CD4-positive, alpha-beta T cell treated with Interleukin-15 for 1 hour (primary cell): ENCODE measurements around the gene SLC5A11.
"Not testable (repeated sequence)": the region's sequence is repeated elsewhere in the genome, so short reads cannot be mapped to it uniquely, and the experiment has no call there.

Source experiments
- DNase-seq: peaks from one replicate; pipeline ENCODE4 v3.0.0-alpha.2; 2020

Gene SLC5A11

DNA sequence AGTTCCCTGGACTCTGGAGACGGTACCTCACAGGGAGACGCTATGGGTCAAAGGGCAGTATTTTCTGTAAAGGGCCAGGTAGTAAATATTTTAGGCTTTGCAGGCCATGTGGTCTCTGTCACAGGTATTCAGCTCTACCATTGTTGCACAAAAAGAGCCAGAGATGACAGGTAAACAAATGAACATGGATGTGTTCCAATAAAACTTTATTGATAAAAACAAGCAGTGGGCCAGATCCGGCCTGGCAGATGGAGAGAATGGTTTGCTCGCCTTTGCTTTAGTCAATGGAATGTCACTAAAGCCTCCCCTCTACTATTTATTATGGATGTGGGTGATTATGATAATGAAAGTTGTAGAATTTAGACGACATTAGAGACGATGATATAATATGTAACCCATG lies 8.9 kb upstream of the SLC5A11 start:
- no peak for DNase-seq

DNA sequence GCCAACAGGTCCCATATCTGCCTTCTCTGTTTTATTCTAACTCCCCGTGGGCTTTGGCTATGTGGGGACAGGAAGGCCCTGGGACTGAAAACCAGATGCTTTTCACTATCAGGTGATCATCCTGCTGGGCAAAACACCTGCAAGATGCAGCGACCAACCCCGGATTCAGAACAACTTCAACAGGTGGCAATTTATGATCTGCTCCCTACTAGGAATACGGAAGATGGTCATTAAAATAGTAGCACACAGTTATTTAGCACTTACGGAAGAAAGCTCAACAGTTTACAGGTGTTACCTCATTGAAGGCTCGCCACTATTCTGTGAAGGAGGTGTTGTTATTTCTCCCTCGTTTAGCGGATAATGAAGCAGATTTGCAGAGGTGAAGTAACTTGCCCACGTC lies 7.8 kb upstream of the SLC5A11 start:
- no peak for DNase-seq

DNA sequence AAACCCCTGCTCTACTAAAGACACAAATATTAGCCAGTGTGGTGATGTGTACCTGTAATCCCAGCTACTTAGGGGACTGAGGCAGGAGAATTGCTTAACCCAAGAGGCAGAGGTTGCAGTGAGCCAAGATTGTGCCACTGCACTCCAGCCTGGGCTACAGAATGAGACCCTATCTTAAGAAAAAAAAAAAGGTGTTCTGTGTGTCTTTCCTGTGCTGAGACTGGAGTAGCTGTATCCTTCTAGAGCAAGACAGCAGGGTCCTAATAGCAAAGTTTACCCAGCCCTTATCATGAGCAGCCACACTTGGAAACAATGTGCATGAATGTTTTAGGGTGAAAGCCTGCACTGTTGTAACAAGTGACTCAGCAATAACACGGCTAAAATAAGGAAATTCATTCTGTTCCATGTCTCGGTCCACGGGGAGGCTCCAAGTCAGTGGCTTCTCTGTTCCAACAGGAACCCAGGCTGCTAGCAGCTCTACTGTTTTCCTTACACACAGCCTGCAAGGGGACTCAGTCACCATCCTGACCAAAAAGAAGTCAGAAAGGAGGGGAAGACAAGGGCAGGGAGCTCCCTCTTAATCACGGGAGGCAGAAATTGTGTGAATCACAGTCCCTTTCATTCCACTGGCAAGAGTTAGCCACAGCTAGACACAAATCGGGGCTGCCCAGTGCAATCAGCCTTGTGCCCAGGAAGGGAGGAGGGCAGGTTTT lies 7.1 kb upstream of the SLC5A11 start:
- no peak for DNase-seq

DNA sequence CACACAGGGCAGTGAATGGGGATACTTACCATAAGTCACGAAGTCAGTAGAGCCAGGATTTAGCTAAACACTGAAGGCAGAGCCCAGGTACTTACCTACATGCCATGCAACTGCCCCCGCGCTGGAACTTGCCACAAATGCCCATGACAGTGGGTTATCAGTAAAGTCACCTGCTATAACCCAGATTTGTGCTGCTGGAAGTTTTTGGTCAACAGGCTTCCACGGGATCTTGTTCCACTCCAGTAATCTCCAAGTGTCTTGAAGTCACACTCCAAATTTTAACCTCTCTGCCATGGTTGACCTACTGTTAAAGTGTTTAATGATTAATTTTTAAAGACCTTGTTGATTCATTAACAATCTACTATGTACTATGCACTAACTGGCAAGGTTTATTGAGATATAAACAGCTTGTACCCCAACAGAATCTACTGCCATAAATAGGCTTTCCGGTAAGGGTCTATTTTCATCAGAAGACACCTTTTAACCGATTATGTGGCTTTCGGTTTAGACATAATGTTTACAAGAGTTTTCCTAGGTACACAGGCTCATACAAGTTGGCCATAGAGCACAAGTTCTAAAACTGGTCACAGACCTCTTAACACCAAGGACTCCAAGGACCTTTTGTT lies 6.3 kb upstream of the SLC5A11 start:
- DNase-seq: no peak

DNA sequence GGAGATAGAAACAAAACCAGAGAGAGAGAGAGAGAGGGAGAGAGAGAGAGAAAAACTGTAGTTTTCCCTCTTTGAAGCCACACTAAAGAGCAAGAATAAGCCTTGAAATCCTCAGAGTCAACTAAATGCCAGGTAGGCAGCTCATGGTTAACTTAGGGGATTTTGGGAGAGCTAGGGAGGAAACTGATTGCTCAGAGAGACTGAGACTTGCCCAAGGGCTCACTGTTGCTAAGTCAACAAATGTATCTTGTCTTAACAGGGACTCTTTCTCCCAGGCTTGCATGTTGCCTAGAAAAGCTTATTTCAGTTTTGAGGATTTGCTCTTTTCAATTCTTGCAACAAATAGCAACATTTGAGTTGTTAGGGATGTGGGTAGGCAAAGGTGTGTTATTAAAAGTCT lies 4.5 kb upstream of the SLC5A11 start:
- no peak for DNase-seq

DNA sequence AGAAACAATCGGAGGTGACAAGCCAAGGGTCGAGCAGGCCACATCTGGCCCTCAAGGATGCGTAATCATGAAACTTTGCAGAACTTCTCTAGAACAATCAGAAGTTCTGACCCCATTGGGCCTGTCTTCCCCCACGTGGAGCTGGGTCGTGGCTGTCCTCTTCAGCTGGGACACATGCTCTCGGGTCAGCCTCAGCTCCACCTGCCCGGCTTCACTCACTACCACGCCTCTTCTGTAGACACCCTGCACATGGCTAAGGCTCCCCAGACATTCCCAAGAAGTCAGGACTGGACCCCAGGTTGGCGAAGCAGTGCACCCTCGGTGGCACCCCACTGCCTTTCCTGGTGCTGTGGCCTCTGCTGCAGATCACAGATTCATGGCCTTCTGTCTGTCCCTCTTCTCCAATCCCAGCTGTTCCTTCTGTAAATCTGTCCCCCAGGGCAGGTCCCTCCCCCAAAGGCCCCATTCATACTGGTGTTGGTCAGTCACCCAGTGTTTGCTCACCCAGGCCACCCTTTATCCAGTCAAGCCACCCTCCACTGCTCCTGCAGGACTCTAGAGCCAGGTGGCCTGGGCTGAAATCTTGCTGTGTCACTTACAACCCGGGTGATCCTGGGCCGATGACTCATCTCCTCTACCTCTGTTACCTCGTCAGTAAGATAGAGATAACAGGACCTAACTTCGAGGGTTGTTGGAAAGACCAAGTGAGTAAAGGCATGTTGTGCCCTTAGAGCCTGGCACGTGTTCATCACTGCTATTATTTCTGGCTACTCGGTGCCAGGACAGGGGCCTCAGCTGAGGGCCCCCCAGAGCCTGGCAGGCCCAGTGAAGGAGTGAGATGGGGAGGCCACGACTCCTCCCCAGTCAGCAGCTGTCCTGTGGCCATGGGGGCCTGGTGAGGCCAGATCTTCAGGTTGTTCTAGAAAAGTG lies 1.4 kb upstream of the SLC5A11 start:
- no peak for DNase-seq

DNA sequence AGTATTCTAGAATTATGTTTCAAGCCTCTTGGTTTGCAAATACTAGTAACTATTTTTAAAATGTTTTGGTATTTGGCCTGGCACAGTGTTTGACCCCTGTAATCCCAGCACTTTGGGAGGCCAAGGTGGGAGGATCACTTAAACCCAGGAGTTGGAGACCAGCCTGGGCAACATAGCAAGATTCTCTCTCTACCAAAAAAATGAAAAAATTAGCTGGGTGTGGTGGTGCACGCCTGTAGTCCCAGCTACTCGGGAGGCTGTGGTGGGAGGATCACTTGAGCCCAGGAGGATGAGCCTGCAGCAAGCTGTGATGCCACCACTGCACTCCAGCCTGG lies 765 bp upstream of the SLC5A11 start:
- DNase-seq: not testable (repeated sequence)

DNA sequence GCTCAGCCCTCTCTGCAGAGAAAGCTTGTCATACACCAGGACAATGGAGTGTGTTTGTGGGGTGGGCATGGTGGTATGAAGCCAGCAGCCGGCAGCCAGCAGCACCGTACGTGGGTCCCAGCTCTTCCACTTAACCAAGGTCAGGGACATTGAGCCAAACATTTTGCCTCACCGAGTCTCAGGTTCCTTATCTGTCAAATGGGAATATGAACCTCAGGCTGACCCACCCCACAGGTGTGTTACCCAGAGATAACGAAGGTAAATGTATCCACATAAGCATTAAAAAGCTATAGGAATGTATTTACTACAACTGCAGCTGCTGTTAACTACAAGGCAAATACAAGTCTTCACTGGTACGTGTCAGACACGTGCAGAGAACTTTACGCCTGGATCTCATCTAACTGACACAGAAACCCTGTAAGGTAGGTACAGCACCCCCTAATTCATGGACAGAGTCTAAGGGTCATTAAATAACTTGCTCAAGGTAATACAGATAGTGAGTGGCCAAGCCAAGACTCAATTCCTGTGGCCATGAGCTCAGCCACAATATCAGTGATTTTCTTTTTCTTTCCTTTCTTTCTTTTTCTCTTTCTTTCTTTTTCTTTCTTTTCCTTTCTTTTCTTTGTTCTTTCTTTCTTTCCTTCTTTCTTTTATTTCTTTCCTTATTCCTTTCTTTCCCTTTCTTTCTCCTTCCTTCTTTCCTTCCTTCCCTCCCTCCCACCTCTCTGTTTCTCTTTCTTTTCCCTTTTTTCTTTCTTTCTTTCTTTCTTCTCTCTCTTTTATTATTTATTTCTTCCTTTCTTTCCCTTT lies 990 bp downstream of the SLC5A11 start:
- DNase-seq: no peak

DNA sequence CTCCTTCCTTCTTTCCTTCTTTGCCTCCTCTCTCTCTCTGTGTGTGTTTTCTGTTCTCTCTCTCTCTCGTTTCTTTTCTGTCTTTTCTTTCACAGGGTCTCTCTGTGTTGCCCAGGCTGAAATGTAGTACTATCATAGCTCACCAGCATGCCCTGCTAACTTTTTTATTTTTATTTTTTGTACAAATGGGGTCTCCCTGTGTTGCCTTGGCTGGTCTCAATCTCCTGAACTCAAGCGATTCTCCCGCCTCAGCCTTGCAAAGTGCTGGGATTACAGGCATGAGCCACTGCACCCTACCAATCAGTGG lies 1.5 kb downstream of the SLC5A11 start:
- DNase-seq: no peak

DNA sequence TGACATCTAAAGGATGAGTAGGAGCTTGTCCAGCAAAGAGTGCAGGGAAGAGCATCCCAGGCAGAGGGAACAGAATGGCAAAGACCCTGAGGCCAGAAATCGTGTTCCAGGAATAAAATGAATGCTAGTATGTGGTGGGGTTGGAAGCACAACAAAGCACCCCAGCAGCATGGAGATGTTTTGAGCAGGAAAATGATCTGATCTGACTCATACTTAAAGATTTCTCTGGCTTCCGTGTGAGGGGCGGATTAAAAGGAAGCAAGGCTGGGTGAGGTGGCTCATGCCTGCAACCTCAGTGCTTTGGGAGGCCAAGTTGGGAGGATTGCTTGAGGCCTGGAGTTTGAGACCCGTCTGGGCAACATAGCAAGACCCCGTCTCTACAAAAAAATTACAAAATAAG lies 2.3 kb downstream of the SLC5A11 start:
- no peak for DNase-seq

DNA sequence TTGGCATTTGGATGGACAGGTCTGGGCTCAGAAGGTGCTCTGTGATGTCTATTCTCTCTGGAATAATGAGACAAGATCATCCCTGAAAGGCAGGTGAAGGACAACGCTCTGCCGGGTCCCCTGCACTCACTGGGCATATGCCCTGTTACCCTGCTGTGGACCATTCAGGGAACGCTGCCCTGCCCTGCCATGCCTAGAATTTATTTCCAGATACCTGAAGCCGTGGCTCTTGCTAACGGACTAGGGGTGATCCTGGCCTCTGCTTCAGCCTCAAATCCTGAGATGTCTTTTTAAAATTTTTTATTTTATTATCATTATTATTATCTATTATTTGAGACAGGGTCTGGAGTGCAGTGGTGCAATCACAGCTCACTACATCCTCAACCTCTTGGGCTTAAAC lies 3.9 kb downstream of the SLC5A11 start:
- no peak for DNase-seq

DNA sequence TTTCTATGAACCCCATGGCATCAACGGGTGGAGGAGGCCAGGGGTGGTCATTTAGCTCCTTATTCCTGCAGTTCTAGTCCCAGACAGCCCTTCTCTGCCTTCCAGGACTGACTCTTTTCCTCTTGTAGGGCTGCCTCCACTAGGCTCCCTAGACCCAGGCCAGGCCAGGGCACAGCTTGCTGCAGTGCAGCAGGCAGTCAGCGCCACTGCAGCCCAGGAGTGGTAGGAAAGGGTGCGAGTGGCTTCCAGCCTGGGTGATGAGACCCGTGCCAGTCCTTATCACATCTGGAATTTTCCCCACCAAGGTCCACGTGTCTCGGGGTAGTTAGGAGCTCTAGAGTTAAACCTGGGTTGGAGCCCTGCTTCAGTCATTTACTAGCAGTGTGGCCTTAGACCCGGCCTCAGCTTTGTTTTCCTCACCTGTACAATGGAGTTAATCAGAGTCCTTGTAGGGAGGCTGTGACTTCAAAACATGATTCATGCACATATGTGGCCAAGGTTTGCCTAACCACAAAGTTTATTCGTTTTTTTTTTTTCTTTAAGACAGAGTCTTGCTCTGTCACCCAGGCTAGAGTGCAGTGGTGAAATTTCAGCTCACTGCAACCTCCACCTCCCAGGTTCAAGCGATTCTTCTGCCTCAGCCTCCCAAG lies 4.7 kb downstream of the SLC5A11 start:
- DNase-seq: no peak

DNA sequence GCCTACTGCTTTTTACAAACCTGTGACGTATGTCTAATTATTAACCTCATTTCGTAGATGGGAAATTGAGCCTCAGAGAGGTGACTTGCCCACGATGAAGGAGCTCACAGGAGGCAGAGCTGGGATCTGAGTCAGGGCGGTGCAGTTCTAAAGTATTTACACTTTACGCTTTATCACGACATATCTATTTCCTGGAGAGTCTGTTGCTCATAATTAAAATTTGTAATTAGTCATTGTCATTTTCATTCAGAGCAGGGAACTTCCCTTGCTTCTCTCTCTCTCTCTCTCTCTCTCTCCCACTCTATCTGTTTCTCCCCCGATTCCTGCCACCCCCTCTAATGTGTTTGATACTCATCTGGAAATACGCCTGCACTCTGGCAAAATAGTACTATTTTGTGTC lies 5.9 kb downstream of the SLC5A11 start:
- DNase-seq: no peak

DNA sequence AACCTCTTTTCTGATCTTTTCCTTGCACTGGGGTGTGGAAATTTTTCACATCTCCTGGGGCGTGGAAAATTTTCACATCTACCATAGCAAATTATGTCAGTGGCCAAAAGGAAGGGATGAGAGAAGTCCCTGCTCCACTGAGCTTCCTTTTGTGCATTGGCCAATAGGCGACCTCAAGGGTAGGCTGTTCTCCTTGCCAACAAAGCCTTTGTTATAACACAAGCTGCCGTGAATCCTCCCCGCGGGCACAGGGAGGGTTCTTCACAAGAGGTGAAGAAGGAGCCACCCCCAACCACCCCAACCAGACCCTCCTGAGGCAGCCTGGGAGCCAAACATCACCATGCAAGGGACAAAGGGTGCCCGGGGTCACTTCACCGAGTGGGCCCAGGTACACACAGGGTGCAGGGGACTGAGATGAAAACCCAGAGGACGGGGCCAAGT lies 6.5 kb downstream of the SLC5A11 start:
- no peak for DNase-seq

DNA sequence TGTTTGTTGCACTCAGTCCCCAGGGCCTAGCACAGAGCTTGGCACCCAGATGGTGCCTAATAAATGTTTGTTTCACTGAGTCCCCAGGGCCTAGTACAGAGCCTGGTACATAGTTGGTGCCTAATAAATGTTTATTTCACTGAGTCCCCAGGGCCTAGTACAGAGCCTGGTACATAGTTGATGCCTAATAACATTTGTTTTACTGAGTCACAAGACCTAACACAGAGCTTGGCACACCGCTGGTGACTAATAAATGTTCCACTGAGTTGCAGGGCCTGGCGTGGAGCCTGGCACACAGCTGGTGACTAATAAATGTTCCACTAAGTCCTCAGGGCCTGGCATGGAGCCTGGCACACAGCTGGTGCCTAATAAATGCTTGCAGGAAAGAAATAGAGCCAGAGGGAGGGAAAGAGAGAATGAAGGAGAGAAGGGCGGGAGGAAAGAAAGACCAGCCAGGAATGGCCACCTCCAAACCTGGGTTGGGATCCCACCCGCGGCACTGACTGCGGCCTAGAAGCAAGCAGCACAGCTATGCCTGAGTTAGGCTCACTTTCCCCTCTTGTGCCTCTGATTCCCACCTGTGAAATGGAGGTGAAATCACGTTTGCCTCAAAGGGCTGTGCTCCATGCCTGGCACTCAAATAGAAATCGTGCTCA lies 7.5 kb downstream of the SLC5A11 start:
- no peak for DNase-seq

DNA sequence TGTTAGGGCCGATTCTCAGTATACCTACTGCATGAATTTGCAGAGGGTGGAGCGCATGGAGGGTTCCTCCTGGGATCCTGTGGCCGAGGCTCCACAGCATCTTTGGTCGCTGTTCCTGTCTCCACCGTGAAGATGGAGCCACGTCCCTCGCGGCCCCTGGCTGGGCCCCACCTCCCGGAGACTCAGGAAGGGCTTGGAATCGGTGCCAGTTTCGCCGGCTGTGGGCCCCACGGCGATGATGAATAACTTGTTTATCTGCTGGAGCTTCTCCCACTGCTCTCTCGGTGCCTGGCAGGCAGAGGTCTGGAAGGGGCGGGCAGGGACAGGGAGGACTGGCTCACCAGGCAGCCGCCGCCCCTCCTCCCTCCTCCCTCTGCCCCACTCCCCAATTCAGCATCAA lies 8.1 kb downstream of the SLC5A11 start:
- no peak for DNase-seq

DNA sequence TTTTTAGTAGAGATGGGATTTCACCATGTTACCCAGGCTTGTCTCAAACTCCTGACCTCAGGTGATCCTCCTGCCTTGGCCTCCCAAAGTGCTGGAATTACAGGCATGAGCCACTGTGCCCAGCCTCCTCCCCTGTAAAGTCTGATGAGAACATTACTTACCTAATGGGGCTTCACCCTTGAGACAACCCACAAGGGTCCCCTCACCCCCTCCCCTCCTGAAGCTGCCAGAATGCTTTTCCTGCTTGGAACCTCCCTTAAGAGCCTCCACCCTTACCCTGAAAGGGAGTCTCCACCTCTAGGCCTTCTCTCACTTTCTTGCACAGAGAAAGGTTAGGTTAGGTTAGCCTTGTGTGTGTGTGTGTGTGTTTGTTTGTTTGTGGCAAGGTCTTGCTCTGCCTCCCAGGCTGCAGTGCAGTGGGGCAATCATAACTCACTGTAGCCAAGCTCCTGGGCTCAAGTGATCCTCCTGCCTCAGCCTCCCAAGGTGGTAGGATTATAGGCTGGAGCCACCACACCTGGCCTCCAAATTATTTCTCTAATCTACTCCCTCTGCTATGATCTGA lies 8.9 kb downstream of the SLC5A11 start:
- DNase-seq: no peak

DNA sequence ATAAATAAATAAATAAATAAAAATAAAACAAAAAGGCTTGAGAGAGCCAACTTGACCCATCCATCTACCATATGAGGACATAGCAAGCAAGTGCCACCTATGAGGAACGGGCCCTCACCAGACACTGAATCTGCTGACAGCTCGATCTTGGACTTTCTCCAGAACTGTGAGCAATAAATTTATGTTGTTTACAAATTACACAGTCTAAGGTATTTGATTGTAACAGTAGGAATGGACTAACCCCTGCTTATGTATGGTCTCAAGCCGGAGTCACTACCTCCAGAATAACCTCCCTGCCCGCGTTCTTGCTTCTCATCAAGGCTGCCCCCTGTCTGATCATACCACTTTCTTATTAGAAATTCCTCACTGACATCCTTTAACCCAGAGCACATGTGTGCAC lies 9.9 kb downstream of the SLC5A11 start:
- no peak for DNase-seq

DNA sequence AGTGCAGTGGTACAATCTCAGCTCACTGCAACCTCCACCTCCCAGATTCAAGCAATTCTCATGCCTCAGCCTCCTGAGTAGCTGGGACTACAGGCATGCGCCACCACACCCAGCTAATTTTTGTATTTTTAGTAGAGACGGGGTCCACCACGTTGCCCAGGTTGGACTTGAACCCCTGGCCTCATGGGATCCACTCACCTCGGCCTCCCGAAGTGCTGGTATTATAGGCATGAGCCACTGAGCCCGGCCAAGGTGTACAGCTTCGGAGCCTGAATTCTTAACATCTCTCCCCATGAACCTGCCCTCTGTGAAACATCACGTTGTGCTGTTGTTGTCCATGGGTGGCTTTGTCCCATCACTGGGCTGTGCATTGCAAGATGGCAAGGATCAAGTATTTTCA lies 11.1 kb downstream of the SLC5A11 start:
- DNase-seq: not testable (repeated sequence)

DNA sequence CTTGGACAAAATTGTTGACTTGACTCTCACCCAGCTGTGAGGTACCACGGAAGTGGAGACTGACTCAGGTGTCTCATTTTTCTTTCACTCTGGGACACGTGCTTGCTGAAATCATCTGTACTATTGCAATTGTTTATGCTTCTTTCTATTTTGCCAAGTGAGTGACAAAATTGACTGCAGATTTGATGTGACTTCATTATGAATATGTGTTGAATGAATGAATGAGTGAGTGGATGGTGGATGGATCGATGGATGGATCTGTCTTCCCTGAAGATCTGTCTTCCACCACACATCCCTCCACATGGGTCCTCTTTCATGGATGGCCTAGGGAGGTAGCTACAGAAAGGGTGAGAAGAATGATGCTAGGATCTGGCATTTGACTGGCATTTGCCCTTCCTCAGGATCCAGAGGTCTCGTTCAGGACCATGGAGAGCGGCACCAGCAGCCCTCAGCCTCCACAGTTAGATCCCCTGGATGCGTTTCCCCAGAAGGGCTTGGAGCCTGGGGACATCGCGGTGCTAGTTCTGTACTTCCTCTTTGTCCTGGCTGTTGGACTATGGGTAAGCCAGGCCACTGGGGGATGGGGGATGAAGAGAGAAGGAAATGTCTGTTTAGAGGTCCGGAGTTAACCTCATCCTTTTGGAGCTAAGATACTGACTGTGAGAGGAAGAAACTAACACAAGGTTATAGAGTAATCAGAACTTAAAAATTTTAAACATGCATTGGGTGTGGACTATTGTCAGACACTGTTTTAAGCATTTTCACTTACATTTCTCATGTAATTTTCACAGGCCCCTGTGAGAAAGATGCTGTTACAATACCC lies 12.7 kb downstream of the SLC5A11 start:
- no peak for DNase-seq

DNA sequence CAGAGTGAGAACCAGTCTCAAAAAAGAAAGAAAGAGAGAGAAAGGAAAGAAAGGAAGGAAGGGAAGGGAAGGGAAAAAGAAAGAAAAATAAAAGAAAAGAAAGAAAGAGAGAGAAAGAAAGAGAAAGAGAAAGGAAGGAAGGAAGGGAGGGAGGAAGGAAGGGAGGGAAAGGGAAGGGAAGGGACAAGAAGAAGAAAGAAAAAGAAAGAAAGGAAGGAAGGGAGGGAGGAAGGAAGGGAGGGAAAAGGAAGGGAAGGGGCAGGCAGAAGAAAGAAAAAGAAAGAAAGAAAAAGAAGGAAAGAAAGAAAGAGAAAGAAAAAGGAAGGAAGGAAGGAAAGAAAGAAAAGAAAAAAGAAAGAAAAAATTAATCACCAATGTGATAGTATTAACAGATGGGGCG lies 15.7 kb downstream of the SLC5A11 start:
- DNase-seq: no peak
